Osteocyte (in vitro differentiated cells): ENCODE data around the gene NXPH3. TPM values are rescaled to one million over a fixed set of nuclear protein-coding genes. Genes with fewer than 3 reads are reported as not detected.

Source experiments
- DNase-seq: peaks from one replicate; pipeline ENCODE4 v3.0.0; 2021; ENCODE audit warnings: mixed read lengths; ENCODE audit not compliant: unreplicated experiment; ENCODE audit errors: extremely low spot score
- H3K27ac Mint-ChIP-seq: one replicate; pipeline ENCODE4 v1.8.0; 2021; ENCODE audit warnings: mild to moderate bottlenecking, mixed read lengths; ENCODE audit not compliant: unreplicated experiment
- H3K27me3 Mint-ChIP-seq: one replicate; pipeline ENCODE4 v1.8.0; 2021; ENCODE audit warnings: mixed read lengths; ENCODE audit not compliant: unreplicated experiment
- H3K36me3 Mint-ChIP-seq: one replicate; pipeline ENCODE4 v1.8.0; 2021; ENCODE audit warnings: mixed read lengths; ENCODE audit not compliant: unreplicated experiment
- H3K4me1 Mint-ChIP-seq: one replicate; pipeline ENCODE4 v1.8.0; 2021; ENCODE audit warnings: mixed read lengths; ENCODE audit not compliant: unreplicated experiment
- H3K4me3 Mint-ChIP-seq: one replicate; pipeline ENCODE4 v1.8.0; 2021; ENCODE audit warnings: mild to moderate bottlenecking, moderate library complexity, mixed read lengths; ENCODE audit not compliant: unreplicated experiment
- H3K9me3 Mint-ChIP-seq: one replicate; pipeline ENCODE4 v1.8.0; 2021; ENCODE audit warnings: mixed read lengths; ENCODE audit not compliant: unreplicated experiment
- total RNA-seq: library from RNA; stranded (reverse); gene quantifications from 2 replicates; pipeline ENCODE4 v1.2.1, GENCODE V29; 2021
- TF ChIP-seq, protein P1 (sequence below): fragments of 200-600 bp; sonication (generic); IDR thresholded peaks from 2 replicates; pipeline ENCODE4 v1.5.0; 2021; ENCODE audit warnings: antibody characterized with exemption, mild to moderate bottlenecking, moderate library complexity

Gene NXPH3
- total RNA-seq, 1 donor from 2014 or later = 1.6 TPM

DNA sequence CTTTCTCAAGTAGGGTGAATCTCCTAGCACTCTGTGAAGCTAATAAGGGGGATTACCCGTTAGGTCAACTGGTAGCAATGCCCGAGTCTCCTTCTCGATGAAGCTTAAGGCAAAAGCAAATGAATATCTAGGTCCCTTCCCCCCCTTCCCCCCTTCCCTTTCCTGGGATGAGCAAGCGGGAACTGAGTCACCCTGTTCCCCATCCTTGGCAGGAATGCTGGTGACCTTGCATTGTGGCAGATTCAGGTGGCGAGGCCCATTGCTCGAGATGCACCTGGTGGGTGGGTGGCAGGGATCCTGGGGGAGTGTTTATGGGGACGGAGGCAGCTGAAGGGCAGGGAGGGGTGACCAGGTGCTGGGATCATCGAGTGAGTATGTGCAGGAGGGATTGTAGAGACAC is 7.1 kb downstream of the NXPH3 start:
- H3K4me3 Mint-ChIP-seq = no peak overlapping the region
- no peak overlapping the region for H3K27ac Mint-ChIP-seq
- TF ChIP-seq, protein P1, sequence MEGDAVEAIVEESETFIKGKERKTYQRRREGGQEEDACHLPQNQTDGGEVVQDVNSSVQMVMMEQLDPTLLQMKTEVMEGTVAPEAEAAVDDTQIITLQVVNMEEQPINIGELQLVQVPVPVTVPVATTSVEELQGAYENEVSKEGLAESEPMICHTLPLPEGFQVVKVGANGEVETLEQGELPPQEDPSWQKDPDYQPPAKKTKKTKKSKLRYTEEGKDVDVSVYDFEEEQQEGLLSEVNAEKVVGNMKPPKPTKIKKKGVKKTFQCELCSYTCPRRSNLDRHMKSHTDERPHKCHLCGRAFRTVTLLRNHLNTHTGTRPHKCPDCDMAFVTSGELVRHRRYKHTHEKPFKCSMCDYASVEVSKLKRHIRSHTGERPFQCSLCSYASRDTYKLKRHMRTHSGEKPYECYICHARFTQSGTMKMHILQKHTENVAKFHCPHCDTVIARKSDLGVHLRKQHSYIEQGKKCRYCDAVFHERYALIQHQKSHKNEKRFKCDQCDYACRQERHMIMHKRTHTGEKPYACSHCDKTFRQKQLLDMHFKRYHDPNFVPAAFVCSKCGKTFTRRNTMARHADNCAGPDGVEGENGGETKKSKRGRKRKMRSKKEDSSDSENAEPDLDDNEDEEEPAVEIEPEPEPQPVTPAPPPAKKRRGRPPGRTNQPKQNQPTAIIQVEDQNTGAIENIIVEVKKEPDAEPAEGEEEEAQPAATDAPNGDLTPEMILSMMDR = no peak
- H3K4me1 Mint-ChIP-seq = peaks cover 6% of the 10 kb centered on the region
- H3K9me3 Mint-ChIP-seq = no peaks in the 10 kb centered on the region
- DNase-seq = no peak
- no peaks in the 10 kb centered on the region for H3K27me3 Mint-ChIP-seq
- no peaks in the 10 kb centered on the region for H3K36me3 Mint-ChIP-seq

DNA sequence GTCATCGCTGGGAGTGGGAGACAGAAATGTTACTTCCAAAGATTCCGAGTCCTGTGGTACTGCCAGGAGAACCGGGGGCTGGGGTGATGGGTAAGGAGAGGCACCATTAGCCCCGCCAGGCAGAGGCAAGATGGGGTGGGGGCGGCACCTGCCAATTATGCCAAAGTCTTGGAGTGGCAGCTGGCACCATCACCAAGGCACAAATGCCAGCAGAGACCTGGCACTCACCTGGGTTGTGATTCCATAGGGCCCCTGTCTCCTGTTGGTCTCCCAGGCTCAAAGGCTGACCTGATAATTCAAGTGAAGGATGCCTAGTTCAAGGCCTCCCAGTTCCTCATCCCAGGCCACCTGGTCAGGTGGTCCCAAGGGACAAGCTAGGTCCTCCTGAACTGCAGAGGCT is 7.6 kb downstream of the NXPH3 start:
- Mint-ChIP-seq H3K36me3 (no peaks in the 10 kb centered on the region), H3K27me3 (no peaks in the 10 kb centered on the region), H3K4me3 (no peak overlapping the region), H3K9me3 (no peaks in the 10 kb centered on the region), H3K27ac (no peak overlapping the region), H3K4me1 (peaks cover 6% of the 10 kb centered on the region)
- TF ChIP-seq, protein P1 = no peak
- DNase-seq = no peak

DNA sequence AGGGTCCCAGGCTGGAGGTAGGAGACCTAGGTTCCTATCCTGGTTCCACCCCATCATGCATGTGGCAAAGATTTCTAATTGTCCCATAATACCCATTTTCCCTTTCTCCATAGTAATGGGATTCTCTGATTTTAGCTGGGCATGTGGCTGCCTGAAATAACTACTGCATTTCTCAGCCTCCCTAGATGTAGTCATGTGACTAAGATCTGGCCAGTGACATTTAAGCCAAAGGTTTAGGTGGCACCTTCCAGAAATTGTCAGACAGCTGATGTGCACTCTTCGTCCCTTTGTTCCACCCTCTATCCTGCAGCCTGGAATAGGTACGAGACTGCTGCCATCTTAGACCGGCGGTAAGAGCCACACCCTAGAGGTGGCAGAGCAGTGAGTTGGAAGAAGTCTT is 8.2 kb downstream of the NXPH3 start:
- H3K4me3 Mint-ChIP-seq = no peak overlapping the region
- no peak overlapping the region for H3K27ac Mint-ChIP-seq
- no peak for DNase-seq
- peaks cover 12% of the 10 kb centered on the region for H3K4me1 Mint-ChIP-seq
- H3K36me3 Mint-ChIP-seq = no peaks in the 10 kb centered on the region
- no peaks in the 10 kb centered on the region for H3K9me3 Mint-ChIP-seq
- TF ChIP-seq, protein P1 = no peak
- no peaks in the 10 kb centered on the region for H3K27me3 Mint-ChIP-seq

DNA sequence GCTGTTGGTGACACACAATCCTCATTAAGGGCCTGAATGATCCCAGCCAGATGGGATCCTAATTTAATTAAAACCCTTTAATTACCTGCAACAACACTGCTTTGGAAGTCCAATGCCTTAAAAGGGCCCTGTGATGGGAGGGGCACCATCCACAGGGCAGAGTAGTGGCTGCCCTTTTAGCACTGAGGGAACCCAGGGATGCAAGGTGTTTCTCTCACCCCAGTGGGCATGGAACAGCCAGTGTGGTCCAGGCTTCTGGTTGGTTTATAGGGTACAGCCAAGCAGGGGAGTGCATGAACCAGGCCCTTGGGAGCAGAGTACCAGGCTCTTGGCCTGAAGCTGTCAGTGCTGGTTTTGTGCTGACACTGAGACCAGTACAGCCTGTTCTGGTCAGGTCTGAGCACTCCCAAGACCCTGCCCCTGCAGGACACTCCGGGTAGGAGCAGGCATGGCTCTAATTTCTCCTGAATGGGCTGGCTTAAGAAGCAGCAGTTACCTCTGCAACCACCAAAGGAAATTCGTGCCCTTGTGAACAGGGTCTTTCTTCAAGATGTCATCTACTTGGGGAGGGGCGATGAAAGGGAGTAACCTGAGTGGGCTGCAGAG is 9.9 kb downstream of the NXPH3 start:
- no peak overlapping the region for H3K27ac Mint-ChIP-seq
- no peaks in the 10 kb centered on the region for H3K27me3 Mint-ChIP-seq

DNA sequence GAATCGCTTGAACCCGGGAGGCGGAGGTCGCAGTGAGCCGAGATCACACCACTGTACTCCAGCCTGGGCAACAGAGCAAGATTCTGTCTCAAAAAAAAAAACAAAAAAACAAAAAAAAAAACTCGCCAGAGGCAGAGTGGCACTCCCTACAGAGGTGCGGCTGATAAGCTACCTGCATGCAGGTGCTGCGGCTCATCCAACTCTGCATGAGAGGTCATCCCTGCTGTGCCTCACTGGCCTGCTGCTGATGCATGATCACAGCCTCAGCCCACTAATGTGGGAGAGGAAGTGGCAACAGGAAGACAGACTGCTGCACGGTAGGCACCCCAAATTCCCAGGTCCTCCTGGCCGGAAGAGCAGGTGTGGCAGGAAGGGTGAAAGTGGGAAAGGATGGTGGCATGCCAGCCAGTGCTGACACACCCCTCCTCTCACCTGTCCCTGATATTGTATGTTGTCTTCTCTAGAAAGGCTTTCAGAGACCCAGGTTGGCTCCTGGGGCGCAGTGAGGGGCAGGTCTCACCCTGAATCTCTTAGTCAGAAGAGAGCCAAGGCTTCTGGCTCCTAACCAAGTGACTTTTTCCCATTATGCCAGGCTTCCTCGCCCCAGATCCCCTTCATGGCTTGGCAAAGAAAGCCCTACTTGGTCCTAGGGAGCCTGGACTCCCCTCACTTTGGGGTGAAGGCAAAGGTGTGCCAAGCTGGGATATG is 11.8 kb downstream of the NXPH3 start:
- peak; percentile 40 for DNase-seq
- Mint-ChIP-seq H3K27me3 (no peaks in the 10 kb centered on the region), H3K4me3 (no peak overlapping the region), H3K27ac (no peak overlapping the region), H3K9me3 (no peaks in the 10 kb centered on the region), H3K36me3 (peaks cover 23% of the 10 kb centered on the region), H3K4me1 (peaks cover 14% of the 10 kb centered on the region)
- TF ChIP-seq, protein P1 = no peak

More for the DNA sequence above, 9.9 kb downstream of the NXPH3 start:
- Mint-ChIP-seq H3K4me3 (no peak overlapping the region), H3K9me3 (no peaks in the 10 kb centered on the region), H3K4me1 (peaks cover 20% of the 10 kb centered on the region), H3K36me3 (peaks cover 7% of the 10 kb centered on the region)
- TF ChIP-seq, protein P1 = peak; percentile 9
- DNase-seq = no peak
